GM12873 (cell line): ENCODE results near the gene ZNF385D.

Experiments used
- CTCF ChIP-seq: IDR thresholded peaks from 2 replicates; pipeline ENCODE4 v1.5.1; 2012; ENCODE audit warnings: low read depth, mild to moderate bottlenecking, moderate library complexity, low read length, control low read depth; ENCODE audit not compliant: insufficient read depth; ENCODE audit errors: missing control alignments

The ZNF385D gene

GRCh38 chr3:21750080-21750696, 822 bp downstream of the ZNF385D start:
- TF ChIP-seq CTCF = no peak

GRCh38 chr3:21747966-21748555, 2.9 kb downstream of the ZNF385D start:
- TF ChIP-seq CTCF = no peak

- TF ChIP-seq CTCF = no peak
These were observed 3.6 kb downstream of the ZNF385D start for GRCh38 chr3:21747376-21747775.

- no peak for TF ChIP-seq CTCF
These were observed 5.0 kb downstream of the ZNF385D start for GRCh38 chr3:21745966-21746365.

GRCh38 chr3:21744793-21745192, 6.2 kb downstream of the ZNF385D start:
- no peak for TF ChIP-seq CTCF

GRCh38 chr3:21738935-21739702, 11.9 kb downstream of the ZNF385D start:
- no peak for TF ChIP-seq CTCF

- no peak for TF ChIP-seq CTCF
These were observed 12.7 kb downstream of the ZNF385D start for GRCh38 chr3:21738283-21738682.
